22Rv1 (cell line): Measurements from ENCODE around the gene TMEM186.
"Not testable (repeated sequence)": the region's sequence is repeated elsewhere in the genome, so short reads cannot be mapped to it uniquely, and the experiment has no call there.

Experiments
- H3K27ac ChIP-seq: fragments of 450-650 bp; 2 replicates; pipeline ENCODE4 v1.5.1; 2017
- CTCF ChIP-seq: fragments of 450-650 bp; IDR thresholded peaks from 2 replicates; pipeline ENCODE4 v1.5.1; 2017; ENCODE audit warnings: mild to moderate bottlenecking
- ZFX ChIP-seq: fragments of 450-650 bp; IDR thresholded peaks from 2 replicates; pipeline ENCODE4 v1.6.1; 2017; ENCODE audit warnings: antibody characterized with exemption, borderline replicate concordance

Gene TMEM186, protein sequence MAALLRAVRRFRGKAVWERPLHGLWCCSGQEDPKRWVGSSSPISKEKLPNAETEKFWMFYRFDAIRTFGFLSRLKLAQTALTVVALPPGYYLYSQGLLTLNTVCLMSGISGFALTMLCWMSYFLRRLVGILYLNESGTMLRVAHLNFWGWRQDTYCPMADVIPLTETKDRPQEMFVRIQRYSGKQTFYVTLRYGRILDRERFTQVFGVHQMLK

DNA sequence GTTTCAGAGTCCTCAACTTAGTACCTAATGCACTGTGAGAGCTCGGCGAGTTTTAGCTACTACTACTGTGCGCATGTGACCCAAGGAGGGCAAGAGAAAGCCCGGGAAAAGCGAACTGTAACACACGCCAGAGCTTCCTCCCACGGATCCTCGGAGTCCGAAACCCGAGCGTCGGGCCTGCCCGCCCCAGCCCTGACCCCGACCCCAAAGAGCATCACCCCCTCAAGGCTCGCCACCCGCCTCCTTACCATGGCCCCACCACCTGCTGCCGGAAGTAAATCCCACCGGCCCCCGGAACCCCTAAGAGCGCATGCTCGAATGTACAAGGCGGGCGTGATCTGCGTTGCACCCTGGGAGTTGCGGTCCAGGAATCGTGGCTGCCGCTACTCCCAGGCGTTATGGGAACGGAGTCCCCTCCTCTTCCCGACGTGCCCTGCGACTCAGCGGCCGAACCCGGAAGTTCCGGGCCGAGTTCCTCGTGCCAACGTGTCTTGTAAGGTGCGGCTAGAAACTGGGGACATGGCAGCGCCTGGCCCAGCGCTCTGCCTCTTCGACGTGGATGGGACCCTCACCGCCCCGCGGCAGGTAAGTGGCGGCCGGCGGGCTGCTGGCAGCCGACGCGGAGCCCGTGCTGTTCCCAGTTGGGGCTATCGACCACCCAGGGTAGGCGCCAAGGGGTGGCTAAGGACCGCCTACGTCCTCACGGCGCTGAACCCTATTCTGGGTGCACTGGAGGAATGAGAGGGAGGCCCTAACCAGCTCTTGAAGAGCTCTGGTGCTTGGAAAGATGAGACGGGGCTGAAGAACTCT, at the start of gene TMEM186, which contains the start of gene PMM2:
Gene TMEM186 (minus strand): TSS at position 276 of the 810 bp plus-strand sequence. CDS start 25 bp downstream, at position 251.
Gene PMM2 (plus strand): TSS at position 476 of the 810 bp plus-strand sequence. CDS start 44 bp downstream, at position 520.
- H3K27ac ChIP-seq, result peak within 1 kb of the TSS; percentile 71
- TF ChIP-seq ZFX, result no peak
- TF ChIP-seq CTCF, result no peak

DNA sequence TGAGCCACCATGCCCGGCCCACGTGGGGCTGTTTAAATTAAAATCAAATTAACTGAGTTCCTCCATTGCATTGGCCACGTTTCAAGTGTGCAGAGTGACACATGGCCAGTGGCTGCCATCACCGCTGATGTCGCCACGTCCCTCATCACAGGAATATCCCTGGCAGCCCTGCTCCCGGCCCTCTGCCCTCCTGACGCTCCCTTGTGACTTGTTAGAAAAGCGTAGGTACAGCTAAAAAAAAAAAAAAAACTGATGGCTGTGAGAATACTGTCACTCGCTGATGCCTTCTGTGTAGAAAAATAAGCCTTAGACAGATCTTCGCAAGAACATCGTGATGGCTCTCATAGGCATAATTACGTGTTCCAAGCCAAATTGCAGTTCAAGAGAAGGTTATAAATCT, 49.7 kb upstream of the TMEM186 start:
- TF ChIP-seq CTCF (no peak), ZFX (no peak)

DNA sequence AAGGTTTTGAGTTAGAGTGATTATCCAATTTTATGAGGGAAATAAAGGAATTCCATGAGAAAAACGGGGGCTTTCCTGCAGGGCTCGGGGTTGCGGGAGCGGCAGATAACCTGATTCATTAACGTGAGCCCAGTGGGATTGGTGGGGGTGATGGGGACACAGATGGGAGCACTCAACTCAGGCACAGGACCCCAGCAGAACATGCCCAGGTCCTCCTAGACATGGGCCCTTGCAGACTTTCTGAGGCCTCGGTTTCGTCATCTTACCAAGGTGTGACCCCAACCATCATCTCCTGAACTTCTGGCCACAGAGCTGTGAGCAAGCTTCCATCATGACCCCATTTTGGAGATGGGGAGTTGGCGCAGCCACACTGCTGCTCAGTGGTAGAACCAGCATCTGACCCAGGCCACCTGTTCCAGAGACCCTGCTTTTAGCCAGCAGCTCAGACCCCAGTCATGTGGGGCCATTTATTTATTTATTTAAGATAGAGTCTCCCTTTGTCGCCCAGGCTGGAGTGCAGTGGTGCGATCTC, 49.0 kb upstream of the TMEM186 start:
- TF ChIP-seq ZFX, result no peak
- TF ChIP-seq CTCF, result no peak
- no peak overlapping the region for H3K27ac ChIP-seq

More for the DNA sequence above, 49.7 kb upstream of the TMEM186 start:
- H3K27ac ChIP-seq, result no peak overlapping the region

DNA sequence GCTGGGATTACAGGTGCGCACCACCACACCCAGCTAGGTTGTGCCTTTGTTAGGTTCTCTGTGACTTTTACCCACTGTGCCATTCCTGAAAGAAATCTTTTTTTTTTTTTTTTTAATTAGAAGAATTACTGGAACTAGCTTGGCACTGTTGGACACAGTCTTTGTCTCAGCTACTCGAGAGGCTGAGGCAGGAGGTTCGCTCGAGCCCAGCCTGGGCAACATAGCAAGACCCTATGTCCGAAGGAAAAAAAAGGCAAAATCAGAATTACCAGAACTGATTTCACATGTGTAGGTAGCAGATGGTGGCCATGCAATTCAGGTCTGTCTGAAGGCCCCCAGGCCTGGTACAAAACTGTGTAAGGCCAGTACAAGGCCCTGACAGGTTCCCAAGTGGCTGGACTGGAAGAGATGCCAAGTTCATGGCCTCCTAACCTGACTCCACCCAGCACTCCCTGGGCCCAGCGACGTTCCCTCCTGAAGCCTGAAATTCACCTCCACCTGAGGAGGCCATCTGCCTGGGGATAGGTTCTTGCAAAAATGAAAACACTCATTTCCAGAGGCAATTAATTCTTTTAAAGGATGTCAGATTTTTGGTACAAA, 48.4 kb upstream of the TMEM186 start:
- TF ChIP-seq ZFX (no peak), CTCF (no peak)
- no peak overlapping the region for H3K27ac ChIP-seq

- not testable (repeated sequence) for H3K27ac ChIP-seq
Observed at GRCh38 chr16:8843296-8843695, 45.9 kb upstream of the TMEM186 start.

GRCh38 chr16:8842016-8842415, 44.6 kb upstream of the TMEM186 start:
- not testable (repeated sequence) for H3K27ac ChIP-seq

- H3K27ac ChIP-seq, result not testable (repeated sequence)
Observed at GRCh38 chr16:8837594-8837993, 40.2 kb upstream of the TMEM186 start.

DNA sequence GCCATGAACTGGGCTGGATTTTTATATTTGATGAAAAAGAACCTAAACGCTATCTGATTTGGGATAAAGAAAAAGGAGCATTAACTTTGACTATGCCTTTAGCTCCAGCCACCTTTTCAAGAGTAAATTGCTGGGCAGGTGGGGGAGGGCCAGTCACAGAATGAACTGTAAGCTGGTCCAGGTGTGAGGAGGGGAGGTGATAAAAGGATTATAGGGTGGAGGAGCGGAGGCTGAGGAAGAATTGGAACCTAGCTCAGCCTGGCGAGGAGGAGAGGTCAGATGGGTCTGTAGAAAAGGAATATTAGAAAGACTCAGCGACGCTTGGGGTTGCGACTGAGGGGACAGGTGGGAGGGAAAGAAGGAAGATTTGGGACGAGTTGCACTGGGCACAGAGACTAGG, 39.4 kb upstream of the TMEM186 start:
- H3K27ac ChIP-seq, result not testable (repeated sequence)

GRCh38 chr16:8832717-8833105, 35.3 kb upstream of the TMEM186 start:
- no peak overlapping the region for H3K27ac ChIP-seq

More at GRCh38 chr16:8832717-8833105, 35.3 kb upstream of the TMEM186 start:
- TF ChIP-seq CTCF (no peak), ZFX (no peak)
